Measurements from ENCODE around the gene ACE2. TPM values are rescaled to one million over a fixed set of nuclear protein-coding genes. Genes with fewer than 3 reads are reported as not detected.

Gene ACE2
- total RNA-seq, 8 experiments from 2014 or later: 0.09 TPM; not detected in 7

DNA sequence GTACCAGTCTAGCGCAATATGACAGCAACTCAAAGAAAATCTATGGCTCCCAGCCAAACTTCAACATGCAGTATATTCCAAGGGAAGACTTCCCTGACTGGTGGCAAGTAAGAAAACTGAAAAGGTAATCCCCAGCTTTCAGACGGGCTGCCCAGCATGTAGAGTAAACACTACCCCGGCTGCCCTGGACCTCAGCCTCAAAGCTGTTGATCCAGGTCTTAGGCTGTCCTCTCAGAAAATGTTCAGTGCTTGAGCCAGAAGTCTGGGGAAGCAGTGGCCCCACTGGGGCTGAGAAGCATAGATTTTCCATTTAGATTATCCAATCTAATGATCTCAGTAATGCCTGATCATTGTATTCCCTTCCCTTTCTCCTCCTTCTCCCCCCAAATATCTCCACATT lies 78.3 kb downstream of the ACE2 start:
- Histone ChIP-seq H3K27ac (no peak overlapping the region), H3K4me1 (replicated peaks in 1 of 2) (no peaks in the 10 kb centered on the region), H3K4me3 (no peak overlapping the region)
- no peak for ATAC-seq (replicated peaks in 6 of 8)
- 60 to 100% (median 89%) methylated on average over 1 to 2 of the region's 3 CpGs; no CpG with 5 or more reads in 6 of the 10 experiments for WGBS, 10 experiments
- in situ Hi-C loops (cut with MboI; ENCODE audit: low pct_unique_long_range_greater_than_20kb in 2 of 9, low sequenced_read_pairs in 9 of 9, unreplicated experiment in 9 of 9): no loop called here

DNA sequence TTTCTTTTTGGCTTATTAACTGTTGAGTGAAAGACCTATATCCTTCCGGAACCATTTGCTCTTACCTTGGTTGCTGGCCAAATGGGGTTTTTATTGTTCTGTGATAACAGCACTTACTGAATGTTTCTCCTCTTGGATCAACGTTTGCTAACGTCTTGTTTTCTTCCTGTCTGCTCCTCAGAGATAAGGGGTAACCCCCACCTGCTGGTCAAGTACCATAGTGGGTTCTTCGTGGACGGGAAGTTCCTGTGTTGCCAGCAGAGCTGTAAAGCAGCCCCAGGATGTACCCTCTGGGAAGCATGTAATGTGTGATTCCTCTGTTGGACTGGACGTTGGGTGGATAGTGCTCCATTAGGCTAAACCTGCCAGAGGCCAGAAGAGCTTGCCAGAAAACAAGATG lies 84.8 kb downstream of the ACE2 start:
- 55 to 100% (median 85%) methylated on average over 1 to 4 of the region's 6 CpGs; no CpG with 5 or more reads in 4 of the 10 experiments for WGBS, 10 experiments

DNA sequence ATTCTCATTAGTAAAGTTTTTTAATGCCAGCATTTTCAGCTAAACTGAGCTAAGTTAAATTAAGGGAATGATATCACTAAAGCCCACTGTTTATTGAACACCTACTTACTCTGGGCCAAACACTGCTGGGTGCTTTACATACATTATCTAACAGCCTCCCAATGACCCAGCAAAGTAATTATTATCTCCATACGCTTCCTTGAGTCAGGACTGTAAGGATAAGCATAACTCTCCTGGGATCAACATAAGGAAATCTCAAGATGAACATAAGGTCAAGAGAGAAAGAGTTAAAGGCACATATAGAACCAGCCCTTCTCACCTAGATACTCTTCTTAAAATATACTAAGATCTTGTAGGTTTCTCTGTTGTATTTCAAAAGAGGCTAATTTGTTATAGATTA lies 86.5 kb downstream of the ACE2 start:
- H3K4me1 ChIP-seq (replicated peaks in 1 of 2): no peaks in the 10 kb centered on the region
- in situ Hi-C loops (cut with MboI; ENCODE audit: low pct_unique_long_range_greater_than_20kb in 2 of 9, low sequenced_read_pairs in 9 of 9, unreplicated experiment in 9 of 9): no loop called here
- no peak overlapping the region for H3K4me3 ChIP-seq
- no peak overlapping the region for H3K27ac ChIP-seq
- WGBS, 10 experiments: 17 to 100% (median 40%) methylated on average over 1 of the region's 1 CpG; no CpG with 5 or more reads in 5 of the 10 experiments
- ATAC-seq (replicated peaks in 6 of 8): no peak

More for the DNA sequence above, 84.8 kb downstream of the ACE2 start:
- H3K4me1 ChIP-seq (replicated peaks in 1 of 2): no peaks in the 10 kb centered on the region
- ATAC-seq (replicated peaks in 6 of 8): no peak
- H3K27ac ChIP-seq: no peak overlapping the region
- in situ Hi-C loops (cut with MboI; ENCODE audit: low pct_unique_long_range_greater_than_20kb in 2 of 9, low sequenced_read_pairs in 9 of 9, unreplicated experiment in 9 of 9): no loop called here
- no peak overlapping the region for H3K4me3 ChIP-seq

DNA sequence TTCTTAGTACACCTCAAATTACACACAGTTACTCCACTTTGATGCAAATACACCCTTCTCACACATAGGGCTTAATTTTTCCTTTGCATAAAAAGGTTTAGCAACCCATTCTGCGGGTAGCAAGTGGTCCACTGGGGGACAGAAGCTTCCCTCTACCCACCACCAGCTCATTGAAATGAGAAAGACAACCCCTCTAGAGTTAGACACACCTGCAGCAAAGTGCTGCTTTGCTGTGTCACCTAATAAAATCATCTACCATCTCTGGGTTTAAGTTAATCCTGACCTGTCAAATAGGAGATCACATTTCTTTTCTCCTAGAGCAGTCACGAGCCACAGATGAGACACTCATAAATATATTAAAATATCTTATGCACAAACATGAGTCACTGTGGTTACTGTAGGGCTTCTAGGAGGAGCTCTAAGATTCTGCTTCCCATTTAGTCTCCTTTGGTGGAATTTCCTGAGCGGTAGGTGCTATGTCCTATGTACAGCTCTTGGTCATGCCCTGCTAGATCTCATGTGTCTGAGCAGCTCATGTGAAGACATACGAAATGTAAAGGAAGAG lies 88.3 kb downstream of the ACE2 start:
- H3K27ac ChIP-seq: no peak overlapping the region
- ATAC-seq (replicated peaks in 6 of 8): peak in 3 of 8 experiments; percentile 99 to 100 (median 100)
- no peak overlapping the region for H3K4me3 ChIP-seq
- in situ Hi-C loops (cut with MboI; ENCODE audit: low pct_unique_long_range_greater_than_20kb in 2 of 9, low sequenced_read_pairs in 9 of 9, unreplicated experiment in 9 of 9): no loop called here
- WGBS, 10 experiments: 0 to 100% (median 60%) methylated on average over 1 to 4 of the region's 4 CpGs; no CpG with 5 or more reads in 5 of the 10 experiments
- no peaks in the 10 kb centered on the region for H3K4me1 ChIP-seq (replicated peaks in 1 of 2)

DNA sequence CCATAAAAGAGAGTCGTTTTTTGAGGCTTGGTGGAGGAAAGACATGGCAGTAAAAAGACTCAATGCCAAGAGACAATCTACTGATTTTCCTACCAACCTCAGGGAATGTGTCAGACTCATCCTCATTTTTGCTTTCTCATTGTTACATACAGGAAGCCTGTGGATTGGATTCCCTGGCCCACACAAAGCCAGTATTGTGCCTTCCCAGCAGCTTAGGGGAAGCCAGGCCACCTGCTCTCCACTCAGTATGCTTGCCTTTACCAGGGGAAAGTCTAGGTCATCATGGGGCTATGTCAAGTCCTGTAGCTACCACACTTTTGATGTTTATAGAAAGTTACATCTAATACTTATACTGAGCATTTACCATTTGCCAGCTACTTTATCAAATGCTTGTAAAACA lies 89.2 kb downstream of the ACE2 start:
- no peaks in the 10 kb centered on the region for H3K4me1 ChIP-seq (replicated peaks in 1 of 2)
- WGBS, 10 experiments: 0 to 50% (median 19%) methylated on average over 1 of the region's 1 CpG; no CpG with 5 or more reads in 4 of the 10 experiments
- no peak overlapping the region for H3K4me3 ChIP-seq
- ATAC-seq (replicated peaks in 6 of 8): peak in 2 of 8 experiments; percentile 24 to 53
- H3K27ac ChIP-seq: no peak overlapping the region
- in situ Hi-C loops (cut with MboI; ENCODE audit: low pct_unique_long_range_greater_than_20kb in 2 of 9, low sequenced_read_pairs in 9 of 9, unreplicated experiment in 9 of 9): no loop called here

Other genes starting within 250 kb of the ACE2 start
- gene VEGFD, start 216.5 kb downstream of the ACE2 start, total RNA-seq: under 1 TPM in 7 of 8 experiments, not detected in 1; 0.05 to 0.41 (median 0.19) TPM
- 10 to 100 TPM in 7 of 8 experiments, 1 to 10 TPM in 1; 7.7 to 41.6 (median 13.9) TPM for gene PIR, start 107.6 kb downstream of the ACE2 start, total RNA-seq
- gene BMX, start 100.2 kb downstream of the ACE2 start, total RNA-seq: 1 to 10 TPM in 1 of 8 experiments, under 1 TPM in 3, not detected in 4; 0.05 to 1.4 (median 0.18) TPM
- gene CLTRN, start 63.8 kb upstream of the ACE2 start, total RNA-seq: 1 to 10 TPM in 4 of 8 experiments, under 1 TPM in 3, not detected in 1; 0.28 to 2.2 (median 1.0) TPM
- 100 to 1,000 TPM in 1 of 8 experiments, 10 to 100 TPM in 2, 1 to 10 TPM in 5; 2.1 to 103 (median 6.5) TPM for gene CA5B, start 137.3 kb upstream of the ACE2 start, total RNA-seq
- gene ZRSR2, start 189.5 kb upstream of the ACE2 start, total RNA-seq: 10 to 100 TPM in 4 of 8 experiments, 1 to 10 TPM in 4; 7.8 to 19.6 (median 10.3) TPM

All from motor neuron (in vitro differentiated cells).